Activated CD4-positive, alpha-beta T cell treated with anti-CD3 and anti-CD28 coated beads for 36 hours (primary cell): ENCODE data around the gene COQ4. TPM values are rescaled to one million over a fixed set of nuclear protein-coding genes. Genes with fewer than 3 reads are reported as not detected.
A peak's percentile ranks its signal among the peaks of the same experiment; 100 is the strongest.

Experiments used
- ATAC-seq: fragments of 200-7000 bp; cut with Tn5 transposase; one replicate; pipeline ENCODE4 v1.10.0; 2021; ENCODE audit warnings: mild to moderate bottlenecking, moderate library complexity
- CTCF ChIA-PET: fragments of 350-600 bp; sonication (Branson Sonifier 250); formaldehyde crosslinking; loops from one replicate; lab custom pipeline; 2021; ENCODE audit warnings: antibody characterized with exemption; lab: Charles Lee
- POLR2A ChIA-PET: fragments of 350-600 bp; sonication (Branson Sonifier 250); formaldehyde crosslinking; loops from one replicate; lab custom pipeline; 2021; ENCODE audit warnings: antibody characterized with exemption, inconsistent platforms; lab: Charles Lee
- DNase-seq: peaks from one replicate; pipeline ENCODE4 v3.0.0-alpha.2; 2020
- H3K27ac Mint-ChIP-seq: one replicate; pipeline ENCODE4 v1.8.0; 2021; ENCODE audit warnings: mixed read lengths
- H3K27me3 Mint-ChIP-seq: one replicate; pipeline ENCODE4 v1.8.0; 2021; ENCODE audit warnings: mixed read lengths
- H3K36me3 Mint-ChIP-seq: one replicate; pipeline ENCODE4 v1.8.0; 2021; ENCODE audit warnings: low read depth, mixed read lengths
- H3K4me1 Mint-ChIP-seq: one replicate; pipeline ENCODE4 v1.8.0; 2021; ENCODE audit warnings: mixed read lengths
- H3K4me3 Mint-ChIP-seq: one replicate; pipeline ENCODE4 v1.8.0; 2021; ENCODE audit warnings: mild to moderate bottlenecking, moderate library complexity, mixed read lengths
- H3K9me3 Mint-ChIP-seq: one replicate; pipeline ENCODE4 v1.8.0; 2021; ENCODE audit warnings: low read depth, mixed read lengths
- intact Hi-C, 2 experiments: fragments of 100-400 bp; cut with DNase I in 1 of 2; cut with micrococcal nuclease in 1 of 2; formaldehyde crosslinking; loops; one replicate each; pipeline versions ENCODE4 v1.14.2 to v1.15.1; 2022 to 2024; cut with DNase I, micrococcal nuclease
- total RNA-seq, 2 experiments: library from RNA; stranded (reverse); gene quantifications; one replicate each; pipeline ENCODE4 v1.2.3, GENCODE V29; 2021

The COQ4 gene
- total RNA-seq, 2 experiments from 2014 or later: 32.1 to 38.8 TPM

- Mint-ChIP-seq H3K4me1 (peaks cover 19% of the 10 kb centered on the region), H3K27me3 (no peaks in the 10 kb centered on the region), H3K4me3 (peak overlapping the region; percentile 62), H3K9me3 (no peaks in the 10 kb centered on the region), H3K27ac (peak overlapping the region; percentile 59), H3K36me3 (peaks cover 3% of the 10 kb centered on the region)
- CTCF ChIA-PET: interaction anchor here (0.6 to 5.6 kb wide), 28 partner anchors 9 to 677 kb away, joined by 3 to 36 read pairs (median 4); partner anchors contain the start of genes GLE1, GOLGA2, PKN3 and SWI5
- DNase-seq: peak; percentile 12
- ATAC-seq: no peak
- POLR2A ChIA-PET: interaction anchor here (0.5 to 1.8 kb wide), 6 partner anchors 10 to 421 kb away, joined by 3 to 8 read pairs (median 3); partner anchors contain the start of gene URM1
- intact Hi-C loops: no loop called here
These were observed 38.8 kb downstream of the COQ4 start for GRCh38 chr9:128361296-128361985.

DNA sequence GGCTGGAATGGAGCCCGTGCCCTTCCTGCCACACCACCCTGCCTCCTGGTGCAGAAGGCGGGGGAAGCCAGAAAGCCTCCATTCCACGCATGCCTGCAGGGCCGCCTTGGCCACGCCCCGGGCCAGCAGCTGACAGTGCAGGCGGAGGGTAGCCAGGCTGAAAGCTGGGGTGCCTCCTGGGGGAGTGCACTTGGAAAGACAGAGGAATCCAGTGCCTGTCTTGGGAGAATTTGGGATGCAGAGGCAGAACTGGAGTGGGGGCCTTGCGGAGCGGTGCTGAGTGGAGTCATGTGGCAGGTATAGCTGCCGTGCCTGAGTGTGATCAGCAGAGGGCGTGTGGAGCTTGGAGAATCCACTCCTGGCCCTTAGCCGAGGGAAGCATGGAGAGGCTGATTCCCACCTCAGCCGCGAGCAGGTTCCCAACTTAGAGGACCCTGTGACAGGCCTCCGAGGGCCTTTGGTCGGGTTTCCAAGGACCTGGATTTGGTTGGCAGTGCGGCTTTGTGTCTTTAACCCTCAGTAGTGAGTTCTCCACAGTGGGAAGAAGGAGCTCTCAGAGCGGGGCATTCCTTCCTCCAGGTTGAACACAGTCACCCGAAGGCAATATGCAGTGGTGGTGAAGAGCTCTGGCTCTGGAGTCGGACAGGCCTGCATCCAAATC lies 39.5 kb downstream of the COQ4 start:
- DNase-seq (peak; percentile 85), ATAC-seq (peak; percentile 93)
- H3K4me3 Mint-ChIP-seq: peak overlapping the region; percentile 62
- intact Hi-C loops: loop anchor here (1.0 to 2.0 kb wide), 7 partner anchors 50 to 293 kb away; partner anchors contain the start of genes CERCAM (in 1 of the 2), GLE1 (in 1 of the 2), ODF2 (in 1 of the 2) and SLC25A25 (in 1 of the 2)
- POLR2A ChIA-PET: interaction anchor here (0.5 to 1.8 kb wide), 7 partner anchors 9 to 420 kb away, joined by 3 to 8 read pairs (median 3); partner anchors contain the start of gene URM1
- no peaks in the 10 kb centered on the region for H3K9me3 Mint-ChIP-seq
- H3K4me1 Mint-ChIP-seq: peaks cover 19% of the 10 kb centered on the region
- peak overlapping the region; percentile 59 for H3K27ac Mint-ChIP-seq
- CTCF ChIA-PET: interaction anchor here (0.5 to 5.6 kb wide), 38 partner anchors 9 to 1518 kb away, joined by 3 to 36 read pairs (median 4); partner anchors contain the start of genes GLE1, GOLGA2, MIGA2 and PKN3
- no peaks in the 10 kb centered on the region for H3K27me3 Mint-ChIP-seq
- H3K36me3 Mint-ChIP-seq: peaks cover 3% of the 10 kb centered on the region

GRCh38 chr9:128362774-128363173 lies 40.1 kb downstream of the COQ4 start:
- ATAC-seq: no peak
- POLR2A ChIA-PET: interaction anchor here (0.5 to 1.8 kb wide), 3 partner anchors 8 to 306 kb away, joined by 3 to 8 read pairs (median 3); partner anchors contain the start of gene URM1
- DNase-seq: no peak
- Mint-ChIP-seq H3K9me3 (no peaks in the 10 kb centered on the region), H3K4me1 (peaks cover 19% of the 10 kb centered on the region), H3K27me3 (no peaks in the 10 kb centered on the region), H3K36me3 (no peaks in the 10 kb centered on the region), H3K4me3 (no peak overlapping the region), H3K27ac (no peak overlapping the region)
- intact Hi-C loops: loop anchor here (1.0 to 2.0 kb wide), 7 partner anchors 50 to 294 kb away; partner anchors contain the start of genes CERCAM (in 1 of the 2), GLE1 (in 1 of the 2), ODF2 (in 1 of the 2) and SLC25A25 (in 1 of the 2)
- CTCF ChIA-PET: interaction anchor here (0.6 to 5.6 kb wide), 29 partner anchors 8 to 673 kb away, joined by 3 to 36 read pairs (median 4); partner anchors contain the start of genes GLE1, GOLGA2, MIGA2 and SWI5

GRCh38 chr9:128365525-128365924 lies 42.9 kb downstream of the COQ4 start:
- Mint-ChIP-seq H3K4me3 (no peak overlapping the region), H3K27ac (no peak overlapping the region), H3K9me3 (no peaks in the 10 kb centered on the region), H3K36me3 (no peaks in the 10 kb centered on the region), H3K27me3 (no peaks in the 10 kb centered on the region), H3K4me1 (peaks cover 24% of the 10 kb centered on the region)
- POLR2A ChIA-PET: interaction anchor here (0.6 kb wide), 1 partner anchor 114 kb away, joined by 3 read pairs; no protein-coding TSS in a partner anchor
- DNase-seq (no peak), ATAC-seq (no peak)
- intact Hi-C loops: no loop called here
- CTCF ChIA-PET: interaction anchor here (0.9 to 1.1 kb wide), 2 partner anchors 10 to 24 kb away, joined by 3 read pairs; no protein-coding TSS in a partner anchor

DNA sequence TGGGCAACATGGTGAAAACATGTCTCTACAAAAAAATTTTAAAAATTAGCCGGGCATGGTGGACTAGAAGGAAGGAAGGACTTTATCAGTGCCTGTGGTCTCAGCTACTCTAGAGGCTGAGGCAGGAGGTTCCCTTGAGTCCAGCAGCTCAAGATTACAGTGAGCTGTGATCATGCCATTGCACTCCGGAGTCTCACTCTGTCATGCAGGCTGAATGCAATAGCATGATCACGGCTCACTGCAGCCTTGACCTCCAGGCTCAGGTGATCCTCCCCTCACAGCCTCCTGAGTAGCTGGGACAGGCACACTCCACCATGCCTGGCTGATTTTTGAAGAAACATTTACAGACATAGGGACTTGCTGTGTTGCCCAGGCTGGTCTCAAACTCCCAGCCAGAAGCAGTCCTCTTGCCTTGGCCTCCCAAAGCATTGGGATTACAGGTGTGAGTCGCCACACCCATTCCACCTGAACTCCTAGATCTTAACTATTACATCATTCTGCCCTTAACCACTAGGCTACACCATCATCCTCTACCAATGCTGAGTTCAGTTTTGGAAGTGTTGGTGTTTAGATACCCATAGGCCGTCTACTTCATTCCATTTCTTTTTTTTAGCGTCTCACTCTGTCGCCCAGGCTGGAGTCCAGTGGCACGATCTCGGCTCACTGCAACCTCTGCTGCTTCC lies 46.5 kb downstream of the COQ4 start:
- H3K4me1 Mint-ChIP-seq: peaks cover 33% of the 10 kb centered on the region
- POLR2A ChIA-PET: no interaction called here
- H3K27ac Mint-ChIP-seq: no peak overlapping the region
- H3K36me3 Mint-ChIP-seq: peaks cover 11% of the 10 kb centered on the region
- ATAC-seq (no peak), DNase-seq (no peak)
- CTCF ChIA-PET: interaction anchor here (1.2 kb wide), 1 partner anchor 10 kb away, joined by 5 read pairs; no protein-coding TSS in a partner anchor
- no peaks in the 10 kb centered on the region for H3K9me3 Mint-ChIP-seq
- no peak overlapping the region for H3K4me3 Mint-ChIP-seq
- H3K27me3 Mint-ChIP-seq: no peaks in the 10 kb centered on the region
- intact Hi-C loops: no loop called here

DNA sequence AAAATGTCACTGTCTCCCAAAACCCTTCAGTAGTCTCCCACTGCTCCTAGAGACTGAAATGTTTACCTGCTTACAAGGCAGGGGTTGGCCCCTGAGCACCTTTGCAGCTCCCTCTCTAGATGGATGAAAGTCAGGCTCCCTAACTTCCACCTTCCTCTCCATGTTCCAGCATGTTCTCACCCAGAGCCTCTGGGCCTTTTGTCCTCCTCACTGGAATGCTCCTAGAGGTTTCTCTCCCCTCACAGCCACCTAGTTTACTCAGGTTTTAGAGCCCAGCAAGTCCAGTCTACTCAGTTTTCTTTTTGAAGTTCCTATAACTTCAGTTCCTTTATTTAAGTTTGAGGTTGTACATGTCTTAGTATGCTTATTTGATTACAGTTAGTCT lies 47.7 kb downstream of the COQ4 start:
- no peak for ATAC-seq
- POLR2A ChIA-PET: interaction anchor here (0.9 to 1.0 kb wide), 2 partner anchors 18 to 63 kb away, joined by 3 read pairs; no protein-coding TSS in a partner anchor
- intact Hi-C loops: loop anchor here (1.0 to 5.0 kb wide), 9 partner anchors 50 to 658 kb away; partner anchors contain the start of genes CERCAM (in 1 of the 2), DOLK (in 1 of the 2), DYNC2I2 (in 1 of the 2) and LRRC8A (in 1 of the 2)

GRCh38 chr9:128370752-128371629 lies 48.4 kb downstream of the COQ4 start, which contains the start of gene URM1:
Gene URM1 (plus strand): TSS chr9:128371374. CDS start chr9:128371381, 7 bp downstream.
- Mint-ChIP-seq H3K9me3 (no peaks in the 10 kb centered on the region), H3K4me3 (peak within 1 kb of the TSS; percentile 87), H3K36me3 (peaks cover 19% of the 10 kb centered on the region), H3K27me3 (no peaks in the 10 kb centered on the region), H3K27ac (peak within 1 kb of the TSS; percentile 89), H3K4me1 (peaks cover 27% of the 10 kb centered on the region)
- ChIA-PET CTCF (interaction anchor here (0.6 to 1.9 kb wide), 11 partner anchors 8 to 447 kb away, joined by 3 to 30 read pairs (median 3); partner anchors contain the start of gene CERCAM), POLR2A (interaction anchor here (0.9 to 1.1 kb wide), 4 partner anchors 9 to 179 kb away, joined by 3 to 8 read pairs (median 3); no protein-coding TSS in a partner anchor)
- intact Hi-C loops: loop anchor here (1.0 to 5.0 kb wide), 22 partner anchors 31 to 665 kb away; partner anchors contain the start of genes COQ4 (in 2 of the 2), SPTAN1 (in 2 of the 2), TRUB2 (in 2 of the 2) and BBLN (in 1 of the 2)
- peak; percentile 98 for ATAC-seq
- DNase-seq: peak; percentile 98

More for the DNA sequence above, 47.7 kb downstream of the COQ4 start:
- H3K9me3 Mint-ChIP-seq: no peaks in the 10 kb centered on the region
- no peaks in the 10 kb centered on the region for H3K27me3 Mint-ChIP-seq
- H3K4me3 Mint-ChIP-seq: peak overlapping the region; percentile 87
- no peak for DNase-seq
- peaks cover 29% of the 10 kb centered on the region for H3K4me1 Mint-ChIP-seq
- H3K27ac Mint-ChIP-seq: peak overlapping the region; percentile 89
- peaks cover 16% of the 10 kb centered on the region for H3K36me3 Mint-ChIP-seq
- CTCF ChIA-PET: interaction anchor here (0.7 to 1.9 kb wide), 6 partner anchors 8 to 75 kb away, joined by 3 to 30 read pairs (median 4); no protein-coding TSS in a partner anchor

DNA sequence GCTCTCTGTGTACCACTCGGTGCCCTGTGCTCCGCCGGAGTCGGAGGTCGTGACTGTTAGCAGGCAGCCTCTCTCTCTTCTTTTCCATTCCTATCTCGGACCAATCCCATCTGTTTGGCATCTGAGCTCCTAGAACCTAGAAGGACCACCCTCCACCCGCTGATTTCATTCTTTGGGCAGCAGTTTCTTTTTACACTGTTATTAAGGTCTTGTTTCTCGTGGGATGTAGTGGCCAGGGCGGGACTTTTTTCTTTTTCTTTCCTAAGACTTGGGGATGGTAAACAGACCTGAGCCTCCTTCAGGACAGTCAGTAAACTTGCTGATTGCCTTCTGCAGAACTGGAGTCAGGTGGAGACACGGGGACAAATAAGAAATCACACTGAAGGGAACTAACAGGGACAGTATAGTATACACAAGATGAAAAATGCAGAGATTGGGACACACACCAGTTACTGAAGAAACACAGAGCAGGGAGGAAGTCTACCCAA lies 49.0 kb downstream of the COQ4 start:
- intact Hi-C loops: loop anchor here (1.0 to 5.0 kb wide), 21 partner anchors 31 to 665 kb away; partner anchors contain the start of genes COQ4 (in 2 of the 2), SPTAN1 (in 2 of the 2), TRUB2 (in 2 of the 2) and BBLN (in 1 of the 2)
- CTCF ChIA-PET: interaction anchor here (0.6 to 1.9 kb wide), 5 partner anchors 10 to 446 kb away, joined by 3 to 30 read pairs (median 3); partner anchors contain the start of gene CERCAM

GRCh38 chr9:128372188-128372641 lies 49.6 kb downstream of the COQ4 start:
- intact Hi-C loops: loop anchor here (5.0 kb wide), 2 partner anchors 180 to 575 kb away; partner anchors contain the start of genes DOLK (in 1 of the 2), NUP188 (in 1 of the 2) and SPTAN1 (in 1 of the 2)
- Mint-ChIP-seq H3K4me3 (peak overlapping the region; percentile 87), H3K4me1 (peaks cover 27% of the 10 kb centered on the region), H3K27me3 (no peaks in the 10 kb centered on the region), H3K36me3 (peaks cover 22% of the 10 kb centered on the region), H3K27ac (peak overlapping the region; percentile 89), H3K9me3 (no peaks in the 10 kb centered on the region)
- ChIA-PET POLR2A (no interaction called here), CTCF (interaction anchor here (0.5 kb wide), 1 partner anchor 61 kb away, joined by 3 read pairs; no protein-coding TSS in a partner anchor)
- no peak for DNase-seq
- no peak for ATAC-seq

More for the DNA sequence above, 49.0 kb downstream of the COQ4 start:
- POLR2A ChIA-PET: interaction anchor here (1.1 kb wide), 2 partner anchors 10 to 179 kb away, joined by 3 to 8 read pairs; no protein-coding TSS in a partner anchor
- Mint-ChIP-seq H3K36me3 (peaks cover 19% of the 10 kb centered on the region), H3K27ac (peak overlapping the region; percentile 89), H3K4me3 (peak overlapping the region; percentile 87), H3K9me3 (no peaks in the 10 kb centered on the region), H3K4me1 (peaks cover 27% of the 10 kb centered on the region), H3K27me3 (no peaks in the 10 kb centered on the region)
- DNase-seq (no peak), ATAC-seq (no peak)
